MM.1S (cell line): ENCODE measurements around the gene CDCP2.

Source experiments
- CTCF ChIP-seq: fragments of 300-600 bp; sonication (generic); IDR thresholded peaks from 2 replicates; pipeline ENCODE4 v1.5.1; 2016; ENCODE audit warnings: antibody characterized with exemption, low read length, mixed read lengths
- EZH2 ChIP-seq: fragments of 300-600 bp; sonication (generic); optimal IDR thresholded peaks from 2 replicates; pipeline ENCODE3; 2017; ENCODE audit warnings: low read depth, mild to moderate bottlenecking, antibody characterized with exemption, low read length, mixed read lengths
- EZH2phosphoT487 ChIP-seq: fragments of 300-600 bp; sonication (generic); IDR thresholded peaks from 2 replicates; pipeline ENCODE4 v1.6.1; 2018; ENCODE audit warnings: antibody characterized with exemption, low read length

GRCh38 chr1:54096877-54097240, 55.9 kb downstream of the CDCP2 start:
- TF ChIP-seq CTCF: no peak
- no peak for TF ChIP-seq EZH2
- TF ChIP-seq EZH2phosphoT487: no peak
